GM18870 (cell line): ENCODE measurements around the gene UST.
"Not testable (repeated sequence)": the region's sequence is repeated elsewhere in the genome, so short reads cannot be mapped to it uniquely, and the experiment has no call there.

Experiments used
- ATAC-seq: cut with Tn5 transposase; IDR thresholded peaks from one replicate; pipeline ENCODE4 v1.9.1; 2021; ENCODE audit warnings: moderate library complexity; ENCODE audit not compliant: unreplicated experiment

UST gene

GRCh38 chr6:148967011-148967520 lies 220.2 kb downstream of the UST start:
- no peak for ATAC-seq

DNA sequence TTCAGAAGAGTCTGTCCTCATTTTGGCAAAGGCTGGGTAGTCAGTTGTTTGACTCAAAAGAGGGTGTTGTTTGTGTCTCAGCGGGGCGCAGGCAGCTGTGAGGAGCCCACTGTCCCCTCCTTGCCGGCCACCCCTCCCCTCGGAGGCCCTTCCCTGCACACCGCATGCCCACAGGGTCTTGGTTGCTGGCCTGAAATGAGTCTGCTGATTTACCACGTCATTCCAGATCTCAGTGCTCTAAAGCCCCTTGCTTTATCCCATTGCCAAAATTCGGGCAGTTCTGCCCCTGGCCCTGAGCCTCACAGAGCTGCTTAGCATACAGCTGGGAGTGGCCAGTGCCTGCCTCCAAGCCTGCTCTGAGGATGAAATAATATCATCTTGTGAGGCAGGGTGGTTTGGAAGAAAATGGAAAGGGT lies 220.7 kb downstream of the UST start:
- no peak for ATAC-seq

- ATAC-seq = no peak
Measured at GRCh38 chr6:148968771-148969602, 222.2 kb downstream of the UST start.

DNA sequence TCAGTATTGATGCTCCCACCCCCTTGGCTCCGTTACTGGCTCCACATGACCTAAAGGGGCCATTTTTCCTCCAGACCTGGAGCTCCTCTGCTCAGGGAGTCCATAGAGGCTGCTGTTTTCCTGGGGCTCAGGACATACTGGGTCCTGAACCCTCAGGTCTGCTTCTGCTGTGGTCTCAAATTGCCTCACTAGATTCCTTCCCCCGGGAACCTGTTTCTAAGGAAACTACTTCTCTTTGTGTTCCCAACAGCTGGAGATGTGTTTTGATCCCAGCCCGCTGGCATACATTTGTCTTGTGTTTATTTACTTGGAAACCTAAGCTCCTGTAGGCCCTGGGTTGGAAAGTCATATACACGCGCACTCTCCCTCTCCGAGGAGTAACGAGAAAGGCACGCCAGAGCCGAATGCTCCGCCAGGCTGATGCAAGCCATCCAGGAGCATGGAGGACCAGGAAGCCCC lies 222.8 kb downstream of the UST start:
- ATAC-seq = no peak

GRCh38 chr6:148971031-148971927 lies 224.4 kb downstream of the UST start:
- no peak for ATAC-seq

DNA sequence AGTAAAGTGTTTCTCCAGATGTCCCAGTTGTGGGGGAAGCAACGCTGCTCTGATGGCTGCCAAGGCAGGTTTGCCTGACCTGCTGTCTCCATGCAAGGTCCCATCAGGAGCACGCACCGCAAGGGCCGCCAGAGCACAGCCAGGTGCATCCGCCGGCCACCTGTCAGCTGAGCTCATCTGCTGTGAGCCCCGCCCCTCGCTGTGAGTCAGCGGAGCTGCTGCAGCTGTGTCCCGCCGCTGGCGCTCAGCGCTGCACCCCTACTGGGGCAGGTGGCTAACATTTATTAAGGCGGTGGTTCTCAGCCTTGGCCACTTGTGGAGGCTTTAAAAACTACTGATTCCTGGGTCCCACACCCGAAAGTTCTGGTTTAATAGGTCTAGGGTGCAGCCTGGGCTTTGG lies 225.7 kb downstream of the UST start:
- no peak for ATAC-seq

DNA sequence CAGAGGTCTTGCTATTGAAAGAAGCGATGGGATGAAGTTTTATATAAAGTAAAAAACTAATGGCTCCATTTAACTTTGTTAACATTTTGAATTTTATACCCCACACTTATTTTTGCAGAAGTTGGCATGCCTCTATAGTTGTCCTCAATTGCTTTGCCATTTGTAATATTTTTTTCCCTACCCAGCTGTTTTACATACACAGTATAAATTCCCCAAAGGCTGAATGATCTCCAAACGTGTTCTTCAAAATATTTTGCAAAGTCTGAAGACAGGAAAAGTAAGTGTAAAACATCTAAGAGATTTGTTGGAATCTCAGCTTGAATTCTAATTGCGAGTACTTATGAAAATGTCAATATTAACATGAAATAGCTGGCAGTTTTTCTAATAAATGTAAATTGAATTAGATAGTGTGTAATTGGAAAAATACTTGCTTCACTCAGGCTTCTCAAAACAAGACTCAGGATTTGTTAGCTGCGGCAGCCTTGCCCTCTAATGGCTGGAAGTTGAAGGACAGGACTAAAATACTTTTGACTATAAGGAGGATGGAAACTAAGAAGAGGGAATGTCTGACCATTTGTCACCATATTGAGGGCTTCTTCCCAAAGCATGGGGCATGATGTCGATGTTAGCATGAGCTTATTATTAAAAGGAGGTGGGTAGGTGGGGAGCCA lies 226.8 kb downstream of the UST start:
- no peak for ATAC-seq

GRCh38 chr6:148974351-148974750 lies 227.5 kb downstream of the UST start:
- no peak for ATAC-seq

DNA sequence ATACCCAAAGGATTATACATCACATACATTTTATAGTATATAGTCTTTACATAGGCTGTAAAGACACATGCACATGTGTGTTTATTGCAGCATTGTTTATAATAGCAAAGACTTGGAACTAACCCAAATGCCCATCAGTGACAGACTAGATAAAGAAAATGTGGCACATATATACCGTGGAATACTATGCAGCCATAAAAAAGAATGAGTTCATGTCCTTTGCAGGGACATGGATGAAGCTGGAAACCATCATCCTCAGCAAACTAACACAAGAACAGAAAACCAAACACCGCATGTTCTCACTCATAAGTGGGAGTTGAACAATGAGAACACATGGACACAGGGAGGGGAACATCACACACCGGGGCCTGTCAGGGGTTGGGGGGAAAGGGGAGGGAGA lies 231.5 kb downstream of the UST start:
- not testable (repeated sequence) for ATAC-seq

- no peak for ATAC-seq
Measured at GRCh38 chr6:148979014-148979901, 232.4 kb downstream of the UST start.

DNA sequence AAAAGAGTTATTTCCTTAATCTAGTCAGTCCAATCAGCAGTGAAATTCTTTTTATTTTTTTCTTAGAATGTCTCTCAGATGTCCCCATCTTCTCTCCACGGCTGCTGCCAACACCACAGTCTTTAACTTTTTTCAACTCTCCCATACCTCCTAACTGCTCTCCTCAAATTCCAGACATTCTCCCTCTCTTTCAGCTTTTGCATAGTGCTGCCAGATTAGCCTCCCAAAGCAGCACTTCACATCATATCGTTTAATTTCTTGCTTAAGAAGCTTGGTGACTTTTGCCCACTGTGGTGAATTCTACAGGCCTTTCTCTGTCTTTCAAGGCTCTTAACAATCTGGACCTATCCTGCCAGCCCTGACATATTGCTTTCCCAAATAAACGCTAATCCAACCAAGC lies 233.4 kb downstream of the UST start:
- ATAC-seq = no peak

DNA sequence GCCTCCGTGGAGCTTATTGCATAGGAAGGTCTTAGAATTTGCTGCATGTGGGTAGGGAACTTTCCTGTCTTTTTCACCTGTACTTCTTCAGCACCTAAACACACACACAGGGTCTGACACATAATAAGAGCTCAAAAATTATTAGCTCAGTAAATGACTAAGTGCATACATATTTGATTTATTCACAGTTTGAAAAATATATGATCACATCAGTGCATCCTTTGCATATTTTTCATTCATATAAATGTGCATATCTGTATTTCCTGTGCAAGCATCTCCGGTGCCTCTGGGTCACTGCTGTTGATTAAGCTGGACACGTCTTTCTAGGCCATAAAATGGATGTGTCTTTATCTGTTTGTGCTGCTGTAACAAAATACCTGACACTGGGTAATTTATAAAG lies 234.7 kb downstream of the UST start:
- ATAC-seq = no peak

- no peak for ATAC-seq
Measured at GRCh38 chr6:148983101-148983761, 236.4 kb downstream of the UST start.

DNA sequence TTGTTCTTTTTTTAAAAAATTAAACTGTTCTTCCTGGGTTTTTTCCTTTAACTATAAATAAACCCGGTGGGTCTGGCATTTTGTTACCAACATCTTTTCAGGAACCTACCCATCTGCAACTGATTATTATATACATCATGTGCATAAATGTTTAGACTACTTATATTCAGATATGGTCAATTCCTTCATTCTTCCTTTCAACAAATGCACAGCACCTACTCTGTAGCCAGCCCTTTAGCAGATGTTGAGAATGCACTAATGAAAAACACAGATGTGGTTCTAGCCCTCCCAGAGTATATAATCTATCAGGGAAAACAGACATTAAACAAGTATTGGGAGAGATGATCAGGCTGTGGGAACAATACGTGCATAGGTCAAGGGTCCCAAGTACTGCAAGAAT lies 237.1 kb downstream of the UST start:
- ATAC-seq = no peak

GRCh38 chr6:148984531-148985056 lies 237.8 kb downstream of the UST start:
- ATAC-seq = no peak

- ATAC-seq = no peak
Measured at GRCh38 chr6:148985499-148985898, 238.7 kb downstream of the UST start.

DNA sequence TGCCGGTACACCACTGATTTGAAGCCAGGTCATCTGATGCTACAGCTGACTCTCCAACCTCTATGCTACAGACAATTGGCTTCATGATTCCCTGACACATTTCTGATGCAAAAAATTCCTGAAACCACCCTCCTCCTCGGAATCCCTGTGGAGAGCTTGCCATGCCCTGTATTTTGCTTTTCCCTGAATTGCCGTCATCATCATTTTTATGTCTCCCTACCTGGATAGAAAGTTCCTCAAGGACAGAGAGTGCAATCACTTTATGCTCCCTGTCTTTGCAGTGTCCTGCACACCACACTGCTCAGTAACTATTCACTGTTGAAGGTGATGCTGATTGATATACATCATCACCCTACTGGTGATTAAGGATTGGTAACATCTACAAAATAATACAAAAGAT lies 239.8 kb downstream of the UST start:
- ATAC-seq = no peak

- no peak for ATAC-seq
Measured at GRCh38 chr6:148987982-148988381, 241.2 kb downstream of the UST start.

GRCh38 chr6:148989585-148989984 lies 242.8 kb downstream of the UST start:
- no peak for ATAC-seq
